IMR-90 (cell line): ENCODE data around the gene XPR1. TPM values are rescaled to one million over a fixed set of nuclear protein-coding genes. Genes with fewer than 3 reads are reported as not detected.

ENCODE experiments used
- ATAC-seq: fragments of 200-7000 bp; cut with Tn5 transposase; 2 replicates; pipeline ENCODE4 v1.9.1; 2020; ENCODE audit warnings: low read depth, mild to moderate bottlenecking, moderate library complexity
- BruUV-seq: library from RNA; stranded (reverse); fragments of 400-500 nt; replicated peaks from 2 replicates; lab custom pipeline; 2021; lab: Mats Ljungman, UMichigan
- CTCF ChIA-PET: fragments of 300-600 bp; formaldehyde crosslinking; extraction: SDS; loops from one replicate; lab custom pipeline; 2021; ENCODE audit warnings: antibody characterized with exemption; lab: Yijun Ruan, JAX
- POLR2A ChIA-PET: fragments of 300-600 bp; sonication (Branson Sonifier 250); formaldehyde crosslinking; loops from one replicate; lab custom pipeline; 2022; ENCODE audit warnings: antibody characterized with exemption; ENCODE audit not compliant: unreplicated experiment; lab: Charles Lee
- DNase-seq: peaks from one replicate; pipeline ENCODE4 v3.0.0; 2013
- H2AFZ ChIP-seq: replicated peaks from 2 replicates; pipeline ENCODE3; 2013; ENCODE audit warnings: low read length, mild to moderate bottlenecking; ENCODE audit not compliant: poor library complexity
- H2AK5ac ChIP-seq: 2 replicates; pipeline ENCODE4 v1.6.1; 2013; ENCODE audit warnings: low read depth, low read length, inconsistent platforms
- H2AK9ac ChIP-seq: replicated peaks from 2 replicates; pipeline ENCODE3; 2013; ENCODE audit warnings: mild to moderate bottlenecking, low read depth, low read length, moderate library complexity; ENCODE audit not compliant: poor library complexity
- H2BK120ac ChIP-seq: 2 replicates; pipeline ENCODE4 v1.6.1; 2013; ENCODE audit warnings: low read depth, low read length, inconsistent platforms
- H2BK15ac ChIP-seq: 3 replicates; pipeline ENCODE4 v1.6.1; 2013; ENCODE audit warnings: low read depth, low read length, inconsistent platforms
- H2BK20ac ChIP-seq: 2 replicates; pipeline ENCODE4 v1.6.1; 2013; ENCODE audit warnings: low read depth, mild to moderate bottlenecking, inconsistent platforms, low read length, moderate library complexity
- H2BK5ac ChIP-seq: 2 replicates; pipeline ENCODE4 v1.6.1; 2013; ENCODE audit warnings: mild to moderate bottlenecking, low read depth, low read length, inconsistent platforms; ENCODE audit not compliant: poor library complexity, severe bottlenecking
- H3K14ac ChIP-seq: replicated peaks from 2 replicates; pipeline ENCODE4 v1.6.1; 2013; ENCODE audit warnings: low read depth, low read length, inconsistent platforms
- H3K18ac ChIP-seq: 2 replicates; pipeline ENCODE4 v1.6.1; 2013; ENCODE audit warnings: low read depth, low read length, control low read depth
- H3K23ac ChIP-seq: 2 replicates; pipeline ENCODE4 v1.6.1; 2013; ENCODE audit warnings: low read depth, low read length, inconsistent platforms
- H3K27ac ChIP-seq: 2 replicates; pipeline ENCODE4 v1.5.1; 2013; ENCODE audit warnings: mild to moderate bottlenecking, control low read depth, low read length; ENCODE audit not compliant: insufficient read depth
- H3K27me3 ChIP-seq: 2 replicates; pipeline ENCODE4 v1.6.1; 2013; ENCODE audit warnings: low read length; ENCODE audit not compliant: control insufficient read depth, insufficient read depth
- H3K36me3 ChIP-seq: 2 replicates; pipeline ENCODE4 v1.6.1; 2013; ENCODE audit warnings: low read length, mixed read lengths; ENCODE audit not compliant: control insufficient read depth, insufficient read depth
- H3K4ac ChIP-seq: 2 replicates; pipeline ENCODE4 v1.6.1; 2013; ENCODE audit warnings: low read depth, low read length, inconsistent platforms
- H3K4me1 ChIP-seq: 2 replicates; pipeline ENCODE4 v1.6.1; 2013; ENCODE audit warnings: low read length, mixed read lengths; ENCODE audit not compliant: control insufficient read depth, insufficient read depth
- H3K4me2 ChIP-seq: 2 replicates; pipeline ENCODE4 v1.6.1; 2013; ENCODE audit warnings: low read depth, mild to moderate bottlenecking, control low read depth, low read length, moderate library complexity
- H3K4me3 ChIP-seq: 2 replicates; pipeline ENCODE4 v1.5.1; 2013; ENCODE audit warnings: low read depth, mild to moderate bottlenecking, control low read depth, low read length, moderate library complexity; ENCODE audit not compliant: insufficient read depth
- H3K56ac ChIP-seq: 2 replicates; pipeline ENCODE4 v1.6.1; 2013; ENCODE audit warnings: low read length, inconsistent platforms; ENCODE audit not compliant: insufficient read depth; ENCODE audit errors: extremely low read depth
- H3K79me1 ChIP-seq, 2 experiments: 2 replicates each; pipeline ENCODE4 v1.6.1; 2013; ENCODE audit warnings: low read length in 2 of 2, inconsistent platforms in 1 of 2, low read depth in 1 of 2
- H3K9ac ChIP-seq: 2 replicates; pipeline ENCODE4 v1.6.1; 2013; ENCODE audit warnings: low read depth, low read length, control low read depth
- H3K9me1 ChIP-seq: 2 replicates; pipeline ENCODE4 v1.6.1; 2013; ENCODE audit warnings: low read length, inconsistent platforms; ENCODE audit not compliant: insufficient read depth
- H3K9me3 ChIP-seq: 2 replicates; pipeline ENCODE4 v1.6.1; 2013; ENCODE audit warnings: low read length; ENCODE audit not compliant: control insufficient read depth, insufficient read depth
- H4K20me1 ChIP-seq: 2 replicates; pipeline ENCODE4 v1.6.1; 2013; ENCODE audit warnings: low read length, inconsistent platforms; ENCODE audit not compliant: insufficient read depth
- H4K5ac ChIP-seq: 2 replicates; pipeline ENCODE4 v1.6.1; 2013; ENCODE audit warnings: mild to moderate bottlenecking, low read depth, low read length, control low read depth
- H4K8ac ChIP-seq, 2 experiments: 2 replicates each; pipeline ENCODE4 v1.6.1; 2013; ENCODE audit warnings: low read depth in 2 of 2, low read length in 2 of 2, control low read depth in 1 of 2, inconsistent platforms in 1 of 2
- H4K91ac ChIP-seq: 2 replicates; pipeline ENCODE4 v1.6.1; 2013; ENCODE audit warnings: low read depth, low read length, inconsistent platforms; ENCODE audit not compliant: insufficient read depth
- MAFK ChIP-seq: IDR thresholded peaks from 2 replicates; pipeline ENCODE4 v1.6.1; 2012; ENCODE audit warnings: low read depth, low read length, improper control_type of control experiment
- RFX5 ChIP-seq: IDR thresholded peaks from 2 replicates; pipeline ENCODE4 v1.8.0; 2012; ENCODE audit warnings: low read depth, mild to moderate bottlenecking, low read length, moderate library complexity
- WGBS, 2 experiments: methylation state at CpG; one replicate each; pipeline versions ENCODE4 v1.1.5 to v1.1.7; 2013; ENCODE audit warnings: missing lambda C conversion rate in 2 of 2; ENCODE audit not compliant: insufficient read length in 1 of 2; ENCODE audit errors: extremely low coverage in 2 of 2; 5-methylcytosine and 5-hydroxymethylcytosine counted together
- dilution Hi-C: fragments of 300-500 bp; cut with HindIII; formaldehyde crosslinking; loops from one replicate; pipeline ENCODE4 v1.14.3; 2018; ENCODE audit warnings: low sequenced_read_pairs; ENCODE audit not compliant: unreplicated experiment
- in situ Hi-C: fragments of 300-500 bp; cut with MboI; formaldehyde crosslinking; loops from 3 replicates; pipeline ENCODE4 v1.14.3; 2019; ENCODE audit warnings: low sequenced_read_pairs, inconsistent platforms, mixed read lengths
- intact Hi-C: fragments of 100-400 bp; cut with micrococcal nuclease; formaldehyde crosslinking; loops from 2 replicates; pipeline ENCODE4 v1.10.0; 2022
- polyA plus RNA-seq, 3 experiments: library from polyadenylated mRNA; depleted of rRNA; stranded (reverse); fragments of >200 nt; gene quantifications; 2 replicates each; pipeline ENCODE4 v1.2.3, GENCODE V29; 2012; ENCODE audit warnings: low replicate concordance in 1 of 3
- total RNA-seq: library from RNA; depleted of rRNA; stranded (reverse); fragments of >200 nt; gene quantifications from 2 replicates; pipeline ENCODE4 v1.2.3, GENCODE V29; 2012

XPR1 gene
- total and polyA plus RNA-seq, 2 of the 4 experiments (the other 2 are of a cell fraction): 11.8 to 25.1 TPM

- Histone ChIP-seq H2BK120ac (no peak overlapping the region), H4K8ac (no peak overlapping the region), H3K27ac (no peak overlapping the region), H2BK15ac (no peak overlapping the region), H2BK20ac (peak overlapping the region; percentile 38; the same call in 1 of the 2 replicates), H3K9me1 (peaks cover 7% of the 10 kb centered on the region; the same call in 1 of the 2 replicates), H4K5ac (0 out of 2 replicates have a peak overlapping the region, but pooled peaks have one; percentile 23), H3K4me3 (no peak overlapping the region), H3K56ac (no peak overlapping the region), H3K27me3 (no peaks in the 10 kb centered on the region), H2BK5ac (no peak overlapping the region), H4K20me1 (no peaks in the 10 kb centered on the region), H3K4ac (no peak overlapping the region), H3K4me1 (peaks cover 3% of the 10 kb centered on the region), H3K23ac (peak overlapping the region; percentile 24; the same call in 1 of the 2 replicates), H3K9ac (no peak overlapping the region), H2AK5ac (no peak overlapping the region), H3K36me3 (0 out of 2 replicates have a peak, but pooled peaks cover 1% of the 10 kb centered on the region), H3K9me3 (no peaks in the 10 kb centered on the region), H3K4me2 (no peak overlapping the region), H3K18ac (no peak overlapping the region; the same call in 1 of the 2 replicates), H3K14ac (no peak overlapping the region), H3K79me1 (peaks cover 0 to 3% of the 10 kb centered on the region in 2 experiments; a peak in 1 of 4 replicates), H4K91ac (no peak overlapping the region), H2AFZ (no peak overlapping the region), H2AK9ac (no peak overlapping the region)
- CTCF ChIA-PET: interaction anchor here (0.6 kb wide), 1 partner anchor 294 kb away, joined by 4 read pairs; no protein-coding TSS in a partner anchor
- TF ChIP-seq RFX5 (no peak), MAFK (no peak)
- intact Hi-C loops (no loop called here), dilution Hi-C loops (no loop called here), in situ Hi-C loops (no loop called here)
- POLR2A ChIA-PET: no interaction called here
- DNase-seq (peak; percentile 19), ATAC-seq (peak; percentile 35; the same call in 1 of the 2 replicates)
- WGBS, 2 experiments: 69% methylated on average over 3 of the region's 5 CpGs; no CpG with 5 or more reads in 1 of the 2 experiments
- no TSS peak for BruUV-seq
Observed at GRCh38 chr1:180842491-180843275, 210.9 kb downstream of the XPR1 start.
